Colonic mucosa (tissue), 4 donors: ENCODE results near the gene PBX1. TPM values are rescaled to one million over a fixed set of nuclear protein-coding genes. Genes with fewer than 3 reads are reported as not detected.

Experiments
- DNase-seq: peaks from one replicate; pipeline ENCODE4 v3.0.0-alpha.2; 2020
- H3K27ac ChIP-seq: fragments of 200-600 bp; one replicate; pipeline ENCODE4 v1.8.0; 2021
- H3K27me3 ChIP-seq: fragments of 200-600 bp; one replicate; pipeline ENCODE4 v1.8.0; 2021
- H3K36me3 ChIP-seq: fragments of 200-600 bp; one replicate; pipeline ENCODE4 v1.8.0; 2021
- H3K4me1 ChIP-seq: fragments of 200-600 bp; one replicate; pipeline ENCODE4 v1.8.0; 2021; ENCODE audit warnings: mild to moderate bottlenecking
- H3K4me3 ChIP-seq: fragments of 200-600 bp; one replicate; pipeline ENCODE4 v1.8.0; 2021
- H3K9ac ChIP-seq, 2 donors: one replicate each; pipeline ENCODE4 v1.7.0; 2013; ENCODE audit warnings: control low read depth in 2 of 2, low read depth in 2 of 2, low read length in 2 of 2
- H3K9me3 ChIP-seq: fragments of 200-600 bp; one replicate; pipeline ENCODE4 v1.8.0; 2021
- CTCF ChIP-seq: fragments of 200-600 bp; IDR thresholded peaks from one replicate; pipeline ENCODE4 v1.8.0; 2022; ENCODE audit warnings: antibody characterized with exemption, mild to moderate bottlenecking
- intact Hi-C: fragments of 100-400 bp; cut with DNase I; formaldehyde crosslinking; loops from one replicate; pipeline ENCODE4 v1.14.1; 2022
- total RNA-seq, 2 donors: library from RNA; stranded (reverse); fragmentation: NEBNext Ultra II Directional in 1 of 2; extraction: Animal tissue kit (Norgen Biotek cat#: 25700) in 1 of 2; gene quantifications; one replicate each; pipeline ENCODE4 v1.2.1, GENCODE V29; 2021
- donor health status: healthy.
- donor health status: DM: no; HTN: no; CAD: no.
- donor health status: DM: no; HTN: no; CAD: no.

Gene PBX1
- total RNA-seq, 2 donors from 2014 or later: 27.2 to 53.7 TPM

GRCh38 chr1:164781972-164782371 is 223.0 kb downstream of the PBX1 start:
- Histone ChIP-seq H3K9ac (no peak overlapping the region), H3K27ac (no peak overlapping the region), H3K4me3 (no peak overlapping the region), H3K36me3 (no peaks in the 10 kb centered on the region), H3K9me3 (no peaks in the 10 kb centered on the region), H3K4me1 (peaks cover under 1% of the 10 kb centered on the region), H3K27me3 (no peaks in the 10 kb centered on the region)
- intact Hi-C loops: loop anchor here (10.0 kb wide), 1 partner anchor 267 kb away; no protein-coding TSS in a partner anchor
- TF ChIP-seq CTCF: no peak
- no peak for DNase-seq

GRCh38 chr1:164783778-164784555 is 225.0 kb downstream of the PBX1 start:
- H3K4me3 ChIP-seq: no peak overlapping the region
- no peak overlapping the region for H3K9ac ChIP-seq
- H3K27me3 ChIP-seq: no peaks in the 10 kb centered on the region
- no peaks in the 10 kb centered on the region for H3K9me3 ChIP-seq
- H3K27ac ChIP-seq: no peak overlapping the region
- no peaks in the 10 kb centered on the region for H3K36me3 ChIP-seq
- no peak for DNase-seq
- TF ChIP-seq CTCF: no peak
- intact Hi-C loops: loop anchor here (10.0 kb wide), 1 partner anchor 269 kb away; no protein-coding TSS in a partner anchor
- H3K4me1 ChIP-seq: peaks cover 5% of the 10 kb centered on the region

- no peak for TF ChIP-seq CTCF
- Histone ChIP-seq H3K36me3 (no peaks in the 10 kb centered on the region), H3K27me3 (no peaks in the 10 kb centered on the region), H3K4me1 (peaks cover 5% of the 10 kb centered on the region), H3K27ac (no peak overlapping the region), H3K9me3 (no peaks in the 10 kb centered on the region), H3K4me3 (no peak overlapping the region), H3K9ac (no peak overlapping the region)
- intact Hi-C loops: loop anchor here (5.0 to 10.0 kb wide), 3 partner anchors 168 to 618 kb away; no protein-coding TSS in a partner anchor
- DNase-seq: no peak
Measured at GRCh38 chr1:164784960-164785359, 226.0 kb downstream of the PBX1 start.

- intact Hi-C loops: loop anchor here (5.0 to 10.0 kb wide), 3 partner anchors 169 to 619 kb away; no protein-coding TSS in a partner anchor
- Histone ChIP-seq H3K27me3 (no peaks in the 10 kb centered on the region), H3K4me1 (peaks cover 5% of the 10 kb centered on the region), H3K27ac (peak overlapping the region; percentile 15), H3K9me3 (no peaks in the 10 kb centered on the region), H3K36me3 (no peaks in the 10 kb centered on the region), H3K9ac (peak overlapping the region in 1 of 2 donors; percentile 36), H3K4me3 (no peak overlapping the region)
- no peak for DNase-seq
- no peak for TF ChIP-seq CTCF
Measured at GRCh38 chr1:164785841-164786534, 227.0 kb downstream of the PBX1 start.

- intact Hi-C loops: loop anchor here (5.0 to 10.0 kb wide), 3 partner anchors 170 to 620 kb away; no protein-coding TSS in a partner anchor
Measured at GRCh38 chr1:164786980-164787833, 228.2 kb downstream of the PBX1 start.

More at GRCh38 chr1:164786980-164787833, 228.2 kb downstream of the PBX1 start:
- Histone ChIP-seq H3K27me3 (no peaks in the 10 kb centered on the region), H3K4me1 (peaks cover 5% of the 10 kb centered on the region), H3K9ac (no peak overlapping the region), H3K4me3 (no peak overlapping the region), H3K36me3 (no peaks in the 10 kb centered on the region), H3K27ac (no peak overlapping the region), H3K9me3 (no peaks in the 10 kb centered on the region)
- peak; percentile 85 for DNase-seq
- TF ChIP-seq CTCF: peak; percentile 90
